Stomach (tissue), 4 donors: Measurements from ENCODE around the gene AKAP13.

ENCODE experiments used
- POLR2A ChIP-seq, 4 donors: fragments of 450-650 bp; IDR thresholded peaks; one replicate each; pipeline ENCODE4 v1.6.1; 2016; ENCODE audit warnings: antibody characterized with exemption in 4 of 4, control low read depth in 2 of 4, mild to moderate bottlenecking in 1 of 4, moderate library complexity in 1 of 4
- POLR2AphosphoS5 ChIP-seq, 3 donors: sonication (generic); formaldehyde crosslinking; IDR thresholded peaks; one replicate each; pipeline ENCODE4 v1.6.1; 2016; ENCODE audit warnings: antibody characterized with exemption in 3 of 3
- TF ChIP-seq, protein P1 (sequence below), 7 experiments: fragments of 450-650 bp in 4 of 7; fragments of 200-600 bp in 3 of 7; sonication (generic) in 3 of 7; IDR thresholded peaks; one replicate each; pipeline ENCODE4 v1.5.1; 2016 to 2019; ENCODE audit warnings: antibody characterized with exemption in 7 of 7, control low read depth in 2 of 7, mild to moderate bottlenecking in 1 of 7

DNA sequence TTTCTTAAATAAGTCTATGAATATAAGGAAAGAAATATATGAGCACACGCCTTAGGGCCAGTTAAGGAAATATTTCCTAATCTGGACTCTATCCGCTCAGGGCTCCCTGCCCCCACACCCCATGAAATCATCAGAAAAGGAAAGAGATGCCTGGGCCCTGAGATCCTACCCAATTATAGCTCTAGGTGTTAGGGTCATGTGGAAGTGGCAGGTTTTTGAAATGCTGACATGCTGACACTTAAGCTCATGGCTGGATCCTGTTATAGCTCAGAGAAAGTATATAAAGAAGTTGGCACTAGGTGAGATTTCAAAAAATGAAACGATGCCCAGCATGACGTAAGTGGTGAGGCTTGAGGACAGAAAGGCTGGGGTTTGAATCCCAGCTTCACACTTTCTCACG lies 43.5 kb upstream of the AKAP13 start:
- TF ChIP-seq, protein P1, sequence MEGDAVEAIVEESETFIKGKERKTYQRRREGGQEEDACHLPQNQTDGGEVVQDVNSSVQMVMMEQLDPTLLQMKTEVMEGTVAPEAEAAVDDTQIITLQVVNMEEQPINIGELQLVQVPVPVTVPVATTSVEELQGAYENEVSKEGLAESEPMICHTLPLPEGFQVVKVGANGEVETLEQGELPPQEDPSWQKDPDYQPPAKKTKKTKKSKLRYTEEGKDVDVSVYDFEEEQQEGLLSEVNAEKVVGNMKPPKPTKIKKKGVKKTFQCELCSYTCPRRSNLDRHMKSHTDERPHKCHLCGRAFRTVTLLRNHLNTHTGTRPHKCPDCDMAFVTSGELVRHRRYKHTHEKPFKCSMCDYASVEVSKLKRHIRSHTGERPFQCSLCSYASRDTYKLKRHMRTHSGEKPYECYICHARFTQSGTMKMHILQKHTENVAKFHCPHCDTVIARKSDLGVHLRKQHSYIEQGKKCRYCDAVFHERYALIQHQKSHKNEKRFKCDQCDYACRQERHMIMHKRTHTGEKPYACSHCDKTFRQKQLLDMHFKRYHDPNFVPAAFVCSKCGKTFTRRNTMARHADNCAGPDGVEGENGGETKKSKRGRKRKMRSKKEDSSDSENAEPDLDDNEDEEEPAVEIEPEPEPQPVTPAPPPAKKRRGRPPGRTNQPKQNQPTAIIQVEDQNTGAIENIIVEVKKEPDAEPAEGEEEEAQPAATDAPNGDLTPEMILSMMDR (IDR thresholded peaks at IDR 0.05), result no peak
- TF ChIP-seq POLR2A (IDR thresholded peaks at IDR 0.05) (no peak), POLR2AphosphoS5 (IDR thresholded peaks at IDR 0.05) (no peak)
